GM13976 (cell line): ENCODE measurements around the gene RAB6A.

Experiments
- DNase-seq: peaks from one replicate; pipeline ENCODE4 v3.0.0; 2012; ENCODE audit warnings: low spot score
- in situ Hi-C: fragments of 300-500 bp; cut with MboI; formaldehyde crosslinking; loops from one replicate; pipeline ENCODE4 v1.12.0; 2022; ENCODE audit warnings: low sequenced_read_pairs, mixed read lengths, inconsistent platforms; ENCODE audit not compliant: unreplicated experiment
- TF ChIP-seq, protein P1 (sequence below): IDR thresholded peaks from 2 replicates; pipeline ENCODE4 v1.5.1; 2012; ENCODE audit warnings: borderline replicate concordance, mild to moderate bottlenecking; ENCODE audit not compliant: insufficient read depth; ENCODE audit errors: extremely low read depth, missing control alignments, control extremely low read depth

The RAB6A gene

DNA sequence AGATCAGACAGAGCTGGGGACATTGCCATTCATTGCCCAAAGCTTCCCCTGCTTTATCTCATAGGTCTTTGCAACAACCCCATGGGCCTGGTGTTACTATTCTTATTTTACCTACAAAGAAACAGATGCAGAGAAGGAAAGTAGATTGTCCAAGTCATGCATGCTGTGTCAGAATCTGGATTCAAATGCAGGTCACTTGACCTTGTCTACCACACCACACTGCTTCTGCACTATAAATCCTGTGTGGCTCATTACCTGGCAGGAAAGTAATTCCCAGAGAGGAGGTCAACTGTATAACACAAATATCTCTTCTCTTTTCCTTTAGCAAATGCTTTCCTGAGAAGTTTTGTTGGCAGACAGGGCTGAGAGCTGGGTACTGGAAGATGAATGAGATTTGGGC, 96.0 kb downstream of the RAB6A start:
- TF ChIP-seq, protein P1, sequence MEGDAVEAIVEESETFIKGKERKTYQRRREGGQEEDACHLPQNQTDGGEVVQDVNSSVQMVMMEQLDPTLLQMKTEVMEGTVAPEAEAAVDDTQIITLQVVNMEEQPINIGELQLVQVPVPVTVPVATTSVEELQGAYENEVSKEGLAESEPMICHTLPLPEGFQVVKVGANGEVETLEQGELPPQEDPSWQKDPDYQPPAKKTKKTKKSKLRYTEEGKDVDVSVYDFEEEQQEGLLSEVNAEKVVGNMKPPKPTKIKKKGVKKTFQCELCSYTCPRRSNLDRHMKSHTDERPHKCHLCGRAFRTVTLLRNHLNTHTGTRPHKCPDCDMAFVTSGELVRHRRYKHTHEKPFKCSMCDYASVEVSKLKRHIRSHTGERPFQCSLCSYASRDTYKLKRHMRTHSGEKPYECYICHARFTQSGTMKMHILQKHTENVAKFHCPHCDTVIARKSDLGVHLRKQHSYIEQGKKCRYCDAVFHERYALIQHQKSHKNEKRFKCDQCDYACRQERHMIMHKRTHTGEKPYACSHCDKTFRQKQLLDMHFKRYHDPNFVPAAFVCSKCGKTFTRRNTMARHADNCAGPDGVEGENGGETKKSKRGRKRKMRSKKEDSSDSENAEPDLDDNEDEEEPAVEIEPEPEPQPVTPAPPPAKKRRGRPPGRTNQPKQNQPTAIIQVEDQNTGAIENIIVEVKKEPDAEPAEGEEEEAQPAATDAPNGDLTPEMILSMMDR, result no peak
- in situ Hi-C loops, result no loop called here
- no peak for DNase-seq

DNA sequence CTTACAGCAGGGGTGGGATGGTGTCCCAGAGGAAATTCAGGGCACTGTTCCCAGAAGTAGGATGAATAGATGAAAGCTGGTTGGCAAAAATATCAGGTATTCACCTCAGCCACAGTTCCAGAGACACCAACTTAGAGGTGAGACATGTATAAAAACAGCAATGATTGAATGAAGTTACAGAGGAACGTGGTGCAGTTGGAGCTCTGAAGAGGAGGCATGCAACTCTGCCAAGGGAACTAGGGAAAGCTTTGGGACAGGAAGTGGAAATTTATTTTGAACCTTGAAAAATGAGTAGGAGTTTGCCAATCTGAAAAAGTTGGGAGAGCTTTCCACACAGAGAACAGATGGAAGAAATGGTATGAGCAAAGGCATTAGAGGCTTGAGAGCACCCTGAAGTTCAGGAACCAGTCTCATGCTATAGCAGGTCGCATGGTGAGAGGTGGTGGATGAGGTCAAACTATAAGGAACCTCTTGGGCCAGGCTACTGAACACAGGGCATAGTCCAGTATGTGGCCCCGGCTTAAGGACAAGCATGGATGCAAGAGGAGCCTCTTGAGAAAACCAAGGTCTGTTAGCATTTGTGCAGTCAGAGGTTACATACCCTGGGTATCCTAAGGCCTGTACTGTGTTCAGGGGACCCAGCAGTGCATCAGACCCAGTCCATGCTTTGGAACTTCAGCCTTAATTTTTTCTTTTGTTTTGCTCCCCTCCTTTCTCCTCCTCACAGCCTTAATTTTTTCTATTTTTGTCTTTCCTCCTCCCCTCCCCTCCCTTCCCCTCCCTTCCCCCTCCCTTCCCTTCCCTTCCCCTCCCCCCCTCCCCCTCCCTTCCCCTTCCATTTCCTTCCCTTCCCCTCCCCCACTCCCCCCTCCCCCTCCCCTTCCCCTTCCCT, 97.0 kb downstream of the RAB6A start:
- in situ Hi-C loops, result no loop called here
- TF ChIP-seq, protein P1, result no peak
- no peak for DNase-seq

DNA sequence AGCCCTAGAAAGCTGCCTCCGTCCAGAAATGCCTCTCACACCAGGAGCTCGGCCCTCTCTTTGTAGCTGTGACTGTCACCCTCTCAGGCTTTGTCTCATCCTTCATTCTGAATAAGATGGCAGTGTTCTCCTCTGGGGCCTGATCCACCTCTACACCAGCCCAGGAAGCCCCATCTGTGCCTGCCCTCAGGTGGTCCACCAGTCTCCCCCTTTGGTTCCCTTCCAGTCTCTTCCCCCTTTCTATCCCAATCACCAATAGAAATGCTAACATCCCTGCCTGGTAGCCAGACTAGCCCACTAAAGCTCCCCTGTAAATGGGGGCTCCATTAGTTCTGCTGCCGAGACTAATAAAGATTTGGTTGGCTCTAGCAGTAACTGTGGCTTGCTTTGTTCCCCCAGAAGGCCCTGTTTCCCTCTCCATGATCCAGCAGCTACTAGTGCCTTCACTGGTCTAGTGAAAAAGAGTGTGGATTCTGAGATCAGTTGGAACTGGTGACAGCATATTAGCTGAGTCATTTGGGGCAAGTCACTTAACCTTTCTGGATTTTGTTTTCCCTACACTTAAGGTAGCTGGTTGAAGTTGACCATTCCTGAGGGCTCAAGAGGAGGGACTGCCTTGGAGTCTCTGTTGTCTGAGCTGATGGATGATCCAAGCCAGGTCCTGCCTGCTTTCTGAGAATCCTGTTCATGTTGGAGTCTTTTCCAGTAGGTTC, 98.3 kb downstream of the RAB6A start:
- TF ChIP-seq, protein P1, result no peak
- in situ Hi-C loops, result no loop called here
- no peak for DNase-seq

DNA sequence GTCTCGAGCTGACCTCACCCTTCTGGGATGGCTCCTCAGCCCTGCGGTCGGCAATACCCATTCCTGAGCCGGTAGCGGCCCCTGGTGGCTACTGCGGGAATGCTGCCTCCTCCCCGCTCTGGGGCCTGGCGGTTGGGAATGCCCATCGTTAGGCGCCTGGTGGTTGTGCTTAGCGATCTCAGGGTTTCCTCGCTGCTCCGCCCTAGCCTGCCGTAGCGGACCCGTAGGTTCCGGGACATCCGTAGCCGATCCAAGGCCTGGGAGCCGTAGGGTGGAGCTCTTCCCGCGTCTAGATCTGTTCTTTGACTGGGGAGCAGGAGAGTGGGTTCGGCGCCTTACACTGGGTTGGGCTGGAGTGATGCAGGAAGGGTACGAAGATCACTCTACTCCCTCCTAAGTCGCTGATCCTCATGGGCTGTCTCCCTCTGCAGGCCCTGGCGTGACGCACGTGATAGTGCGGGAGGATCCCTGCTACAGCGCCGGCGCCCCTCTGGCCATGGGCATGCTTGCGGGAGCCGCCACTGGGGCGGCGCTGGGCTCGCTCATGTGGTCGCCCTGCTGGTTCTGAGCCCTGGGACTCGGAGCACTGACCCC, 99.7 kb downstream of the RAB6A start:
- in situ Hi-C loops, result no loop called here
- TF ChIP-seq, protein P1, result peak; percentile 95
- peak; percentile 98 for DNase-seq

DNA sequence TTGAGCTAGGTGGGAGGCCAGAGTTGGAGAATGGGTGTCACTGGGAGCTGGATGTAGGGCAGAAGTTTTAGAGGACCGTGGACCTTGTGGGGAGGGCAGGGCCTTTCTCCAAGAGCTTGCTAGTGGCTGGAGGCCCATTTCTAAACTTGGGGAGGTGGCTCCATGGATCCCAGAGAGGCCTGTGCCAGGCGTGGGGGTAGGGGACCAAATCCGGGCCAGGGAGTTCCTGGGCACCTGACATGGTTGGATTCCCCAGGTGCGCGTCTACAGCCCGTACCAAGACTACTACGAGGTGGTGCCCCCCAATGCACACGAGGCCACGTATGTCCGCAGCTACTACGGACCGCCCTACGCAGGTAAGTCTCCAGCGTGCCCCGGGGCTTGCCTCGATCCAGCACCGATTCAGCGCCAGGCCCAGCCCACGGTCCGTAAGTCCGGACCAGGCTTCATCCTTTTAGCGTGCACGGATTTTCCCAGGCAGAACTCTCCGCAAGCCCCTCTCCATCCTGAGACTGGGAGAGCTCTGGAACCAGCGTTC, 100.3 kb downstream of the RAB6A start:
- TF ChIP-seq, protein P1, result no peak
- in situ Hi-C loops, result no loop called here

DNA sequence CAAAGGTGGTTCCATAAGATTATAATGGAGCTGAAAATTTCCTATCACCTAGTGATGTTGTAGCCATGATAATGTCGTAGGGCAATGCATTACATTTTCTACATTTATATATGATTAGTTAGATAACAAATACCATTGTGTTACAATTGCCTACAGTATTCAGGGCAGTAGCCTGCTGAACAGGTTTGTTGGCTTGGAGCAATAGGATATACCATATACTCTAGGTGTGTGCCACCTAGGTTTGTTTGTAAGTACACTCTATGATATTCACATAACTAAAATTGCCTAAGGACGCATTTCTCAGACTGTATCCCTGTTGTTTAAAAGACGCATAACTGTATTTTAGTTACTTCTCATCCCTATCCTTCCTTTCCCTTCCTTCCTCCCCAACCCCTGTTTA, 100.9 kb downstream of the RAB6A start:
- in situ Hi-C loops, result loop anchor here (10.0 kb wide), 1 partner anchor 305 kb away; no protein-coding TSS in a partner anchor
- TF ChIP-seq, protein P1, result no peak
- no peak for DNase-seq

More for the DNA sequence above, 100.3 kb downstream of the RAB6A start:
- DNase-seq, result no peak
